ENCODE data around the gene UBASH3A. TPM values are rescaled to one million over a fixed set of nuclear protein-coding genes. Genes with fewer than 3 reads are reported as not detected.

UBASH3A gene
- total and polyA plus RNA-seq, 4 donors, result 0.58 to 0.88 (median 0.67) TPM

DNA sequence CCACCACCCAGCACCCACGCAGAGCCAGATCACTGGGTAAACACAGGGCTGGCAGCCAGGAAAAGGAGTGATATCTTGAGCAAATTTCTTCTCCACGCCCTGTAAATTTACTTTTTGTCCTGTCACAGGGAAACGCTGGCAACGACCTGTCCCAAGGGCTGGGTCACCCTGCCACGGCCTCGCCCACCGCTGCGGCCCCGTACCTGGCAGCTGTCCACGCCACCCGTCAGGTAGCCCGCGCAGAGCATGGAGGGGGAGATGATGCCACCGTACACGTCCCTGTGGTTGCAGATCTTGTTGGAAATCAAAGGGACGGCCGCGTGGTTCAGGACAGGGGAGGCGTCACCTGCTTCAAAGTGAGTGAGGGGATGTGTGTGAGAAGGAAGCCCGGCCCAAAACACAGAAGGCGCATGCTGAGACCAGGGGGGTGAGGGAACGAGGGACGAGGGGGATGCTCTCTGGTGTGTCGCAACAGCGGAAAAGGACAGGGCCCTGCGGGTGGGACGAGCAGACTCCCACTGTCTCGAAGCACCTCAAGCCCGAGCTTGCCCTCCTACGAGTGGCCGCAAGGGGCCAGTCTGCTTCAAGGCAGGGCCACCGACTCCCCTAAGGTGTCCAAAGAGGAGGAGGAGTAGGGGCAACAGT lies 27.2 kb upstream of the UBASH3A start:
- DNase-seq (no peak), ATAC-seq (ENCODE audit: insufficient read depth, low FRiP score) (no peak)
- Histone ChIP-seq H3K4me1 (ENCODE audit: control insufficient read depth in 5 of 5, insufficient read depth in 5 of 5, low read length in 5 of 5) (peaks cover 0 to 12% (median 0%) of the 10 kb centered on the region in 5 donors), H3K36me3 (ENCODE audit: control insufficient read depth in 4 of 4, insufficient read depth in 4 of 4, low read length in 4 of 4) (no peaks in the 10 kb centered on the region), H3K27ac (ENCODE audit: low read depth in 1 of 2, low read length in 1 of 2) (no peak overlapping the region), H3K9ac (ENCODE audit: insufficient read depth in 1 of 2, low read length in 2 of 2) (no peak overlapping the region), H3K4me3 (no peak overlapping the region), H3K9me3 (ENCODE audit: control insufficient read depth in 4 of 4, insufficient read depth in 3 of 4, low read length in 3 of 4) (no peaks in the 10 kb centered on the region), H3K27me3 (ENCODE audit: control insufficient read depth in 3 of 3, insufficient read depth in 3 of 3, low read length in 2 of 3) (no peaks in the 10 kb centered on the region)
- WGBS, 2 donors, result 63 to 83% methylated on average over 32 of the region's 32 CpGs
- TF ChIP-seq, protein P1, sequence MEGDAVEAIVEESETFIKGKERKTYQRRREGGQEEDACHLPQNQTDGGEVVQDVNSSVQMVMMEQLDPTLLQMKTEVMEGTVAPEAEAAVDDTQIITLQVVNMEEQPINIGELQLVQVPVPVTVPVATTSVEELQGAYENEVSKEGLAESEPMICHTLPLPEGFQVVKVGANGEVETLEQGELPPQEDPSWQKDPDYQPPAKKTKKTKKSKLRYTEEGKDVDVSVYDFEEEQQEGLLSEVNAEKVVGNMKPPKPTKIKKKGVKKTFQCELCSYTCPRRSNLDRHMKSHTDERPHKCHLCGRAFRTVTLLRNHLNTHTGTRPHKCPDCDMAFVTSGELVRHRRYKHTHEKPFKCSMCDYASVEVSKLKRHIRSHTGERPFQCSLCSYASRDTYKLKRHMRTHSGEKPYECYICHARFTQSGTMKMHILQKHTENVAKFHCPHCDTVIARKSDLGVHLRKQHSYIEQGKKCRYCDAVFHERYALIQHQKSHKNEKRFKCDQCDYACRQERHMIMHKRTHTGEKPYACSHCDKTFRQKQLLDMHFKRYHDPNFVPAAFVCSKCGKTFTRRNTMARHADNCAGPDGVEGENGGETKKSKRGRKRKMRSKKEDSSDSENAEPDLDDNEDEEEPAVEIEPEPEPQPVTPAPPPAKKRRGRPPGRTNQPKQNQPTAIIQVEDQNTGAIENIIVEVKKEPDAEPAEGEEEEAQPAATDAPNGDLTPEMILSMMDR (IDR thresholded peaks at IDR 0.05; ENCODE audit: control extremely low read depth, extremely low read depth), result no peak

DNA sequence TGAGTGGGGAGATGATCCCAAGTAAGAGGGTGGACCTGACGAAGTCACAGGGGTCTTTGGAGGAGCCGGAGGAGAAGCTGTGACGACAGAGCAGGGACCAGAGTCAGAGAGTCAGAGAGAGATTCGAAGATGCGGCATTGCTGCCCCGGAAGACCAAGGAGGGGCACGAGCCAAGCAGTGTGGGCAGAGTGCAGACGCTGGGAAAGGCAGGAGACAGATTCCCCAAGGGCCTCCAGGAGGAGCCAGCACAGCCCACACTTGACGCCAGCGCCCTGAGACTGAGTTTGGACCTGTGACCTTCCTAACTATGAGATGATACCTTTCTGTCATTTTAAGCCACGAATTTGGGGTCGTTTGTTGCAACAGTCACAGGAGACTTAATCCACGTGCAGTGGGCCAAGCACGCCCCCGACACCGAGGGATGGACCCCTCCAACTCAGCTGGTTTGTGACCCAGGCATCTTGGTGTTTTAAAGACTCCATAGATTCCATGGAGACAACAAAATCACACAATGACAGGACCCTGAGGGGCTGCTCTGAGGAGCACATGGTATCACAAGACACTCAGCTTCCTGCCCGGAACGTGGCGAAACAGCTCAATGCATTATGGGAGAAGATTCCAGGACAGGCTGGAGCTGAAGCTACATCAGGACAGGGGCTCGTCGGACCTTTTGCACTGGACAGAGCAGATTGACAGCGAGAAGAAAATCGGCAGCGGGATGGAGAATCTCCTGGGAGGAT lies 26.3 kb upstream of the UBASH3A start:
- TF ChIP-seq, protein P1 (IDR thresholded peaks at IDR 0.05; ENCODE audit: control extremely low read depth, extremely low read depth), result no peak
- ATAC-seq (ENCODE audit: insufficient read depth, low FRiP score) (no peak), DNase-seq (no peak)
- 87% methylated on average over 24 of the region's 24 CpGs for WGBS, 2 donors
- Histone ChIP-seq H3K27ac (ENCODE audit: low read depth in 1 of 2, low read length in 1 of 2) (no peak overlapping the region), H3K4me3 (no peak overlapping the region), H3K27me3 (ENCODE audit: control insufficient read depth in 3 of 3, insufficient read depth in 3 of 3, low read length in 2 of 3) (no peaks in the 10 kb centered on the region), H3K36me3 (ENCODE audit: control insufficient read depth in 4 of 4, insufficient read depth in 4 of 4, low read length in 4 of 4) (no peaks in the 10 kb centered on the region), H3K9ac (ENCODE audit: insufficient read depth in 1 of 2, low read length in 2 of 2) (no peak overlapping the region), H3K9me3 (ENCODE audit: control insufficient read depth in 4 of 4, insufficient read depth in 3 of 4, low read length in 3 of 4) (peaks cover 0 to 5% (median 1%) of the 10 kb centered on the region in 4 donors), H3K4me1 (ENCODE audit: control insufficient read depth in 5 of 5, insufficient read depth in 5 of 5, low read length in 5 of 5) (peaks cover 0 to 7% (median 0%) of the 10 kb centered on the region in 5 donors)

DNA sequence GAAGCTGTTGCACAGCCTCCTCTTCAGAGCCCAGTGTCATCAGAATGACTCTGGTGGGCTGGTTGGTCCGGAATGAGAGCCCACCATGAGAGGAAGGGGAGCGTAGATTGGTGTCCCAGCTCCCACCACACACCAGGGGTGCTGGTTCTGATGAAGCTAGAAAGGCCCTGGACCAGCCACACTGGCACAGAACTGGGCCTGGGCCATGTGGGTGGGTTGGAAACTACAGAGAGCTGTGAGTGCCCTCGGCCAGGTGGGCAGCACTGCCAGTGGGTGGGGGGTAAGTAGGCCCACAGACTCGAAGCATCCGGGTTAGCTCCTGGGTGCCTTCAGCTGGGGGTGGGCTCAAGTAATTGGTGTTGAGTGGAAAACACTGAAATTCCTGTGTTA lies 25.8 kb upstream of the UBASH3A start:
- Histone ChIP-seq H3K9ac (ENCODE audit: insufficient read depth in 1 of 2, low read length in 2 of 2) (no peak overlapping the region), H3K27me3 (ENCODE audit: control insufficient read depth in 3 of 3, insufficient read depth in 3 of 3, low read length in 2 of 3) (no peaks in the 10 kb centered on the region), H3K4me3 (no peak overlapping the region), H3K4me1 (ENCODE audit: control insufficient read depth in 5 of 5, insufficient read depth in 5 of 5, low read length in 5 of 5) (peaks cover 0 to 7% (median 0%) of the 10 kb centered on the region in 5 donors), H3K36me3 (ENCODE audit: control insufficient read depth in 4 of 4, insufficient read depth in 4 of 4, low read length in 4 of 4) (no peaks in the 10 kb centered on the region), H3K27ac (ENCODE audit: low read depth in 1 of 2, low read length in 1 of 2) (no peak overlapping the region), H3K9me3 (ENCODE audit: control insufficient read depth in 4 of 4, insufficient read depth in 3 of 4, low read length in 3 of 4) (peaks cover 0 to 7% (median 1%) of the 10 kb centered on the region in 4 donors)
- ATAC-seq (ENCODE audit: insufficient read depth, low FRiP score), result no peak
- WGBS, 2 donors, result 91 to 93% methylated on average over 5 of the region's 5 CpGs
- TF ChIP-seq, protein P1 (IDR thresholded peaks at IDR 0.05; ENCODE audit: control extremely low read depth, extremely low read depth), result no peak
- no peak for DNase-seq
